ENCODE results near the gene CIAO2A. TPM values are rescaled to one million over a fixed set of nuclear protein-coding genes. Genes with fewer than 3 reads are reported as not detected.
"Not testable (repeated sequence)": the region's sequence is repeated elsewhere in the genome, so short reads cannot be mapped to it uniquely, and the experiment has no call there.

CIAO2A gene, protein sequence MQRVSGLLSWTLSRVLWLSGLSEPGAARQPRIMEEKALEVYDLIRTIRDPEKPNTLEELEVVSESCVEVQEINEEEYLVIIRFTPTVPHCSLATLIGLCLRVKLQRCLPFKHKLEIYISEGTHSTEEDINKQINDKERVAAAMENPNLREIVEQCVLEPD
- 179 and 181 TPM in 2 replicates for total RNA-seq (2014; rRNA removed; shearing (Covaris generic))

DNA sequence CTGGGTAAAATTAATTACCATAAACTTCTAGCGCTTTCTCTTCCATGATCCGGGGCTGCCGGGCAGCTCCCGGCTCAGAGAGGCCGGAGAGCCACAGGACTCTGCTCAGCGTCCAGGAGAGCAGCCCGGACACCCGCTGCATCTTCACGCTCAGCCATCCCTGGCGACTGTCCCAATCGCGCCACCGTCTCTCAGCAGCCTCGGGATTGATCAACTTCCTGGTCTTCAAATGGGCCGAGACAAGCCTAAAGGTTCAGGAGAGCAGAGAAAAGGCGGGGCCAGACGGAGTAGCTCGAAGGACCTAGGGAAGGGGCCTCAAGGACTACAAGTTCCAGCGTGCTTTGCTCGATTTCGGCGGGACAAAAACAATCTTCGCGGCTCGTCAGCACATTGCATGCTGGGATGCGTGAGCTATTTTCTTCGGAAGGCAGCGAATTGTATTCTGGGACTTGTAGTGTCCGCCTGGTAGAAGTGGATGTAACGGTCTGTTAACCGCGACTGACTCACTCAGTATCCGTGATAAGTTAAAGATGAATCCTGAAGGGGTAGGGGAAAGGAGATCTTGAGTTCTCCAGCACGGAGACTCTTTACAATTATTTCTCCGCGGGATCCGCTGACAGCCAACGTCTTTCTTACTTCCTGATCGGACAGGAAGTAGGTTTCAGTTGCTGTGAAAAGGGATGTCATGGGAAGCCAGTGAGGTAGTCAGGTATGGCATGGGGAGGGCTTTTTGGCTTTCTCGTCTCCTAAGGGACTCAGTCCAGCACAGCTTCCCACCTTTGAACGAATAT, at the start of gene CIAO2A:
CIAO2A (minus strand) TSS at position 212 of the 791 bp plus-strand sequence; CDS start at position 142, 70 bp downstream.
- peak; percentile 97 for DNase-seq (ENCODE audit: low spot score)

DNA sequence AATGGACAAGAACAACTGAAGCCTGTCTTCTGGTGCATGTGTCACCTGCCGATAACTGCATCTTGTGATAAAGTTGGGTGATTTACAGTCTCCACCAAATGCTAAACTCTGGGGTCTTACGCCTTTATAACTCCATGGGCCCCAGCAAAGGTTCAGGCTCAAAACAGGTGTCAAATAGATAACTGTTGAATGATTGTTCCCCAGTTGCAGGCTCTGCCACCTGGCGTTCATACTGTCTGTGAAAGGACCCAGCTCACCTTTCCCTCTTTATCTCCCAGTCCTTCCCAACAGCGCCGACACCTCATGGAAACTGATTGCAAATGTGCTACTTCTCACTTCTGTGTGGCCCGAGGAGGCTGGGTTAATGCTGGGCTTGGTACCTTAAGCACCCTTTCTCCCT, 49.6 kb upstream of the CIAO2A start:
- DNase-seq (ENCODE audit: low spot score): no peak

DNA sequence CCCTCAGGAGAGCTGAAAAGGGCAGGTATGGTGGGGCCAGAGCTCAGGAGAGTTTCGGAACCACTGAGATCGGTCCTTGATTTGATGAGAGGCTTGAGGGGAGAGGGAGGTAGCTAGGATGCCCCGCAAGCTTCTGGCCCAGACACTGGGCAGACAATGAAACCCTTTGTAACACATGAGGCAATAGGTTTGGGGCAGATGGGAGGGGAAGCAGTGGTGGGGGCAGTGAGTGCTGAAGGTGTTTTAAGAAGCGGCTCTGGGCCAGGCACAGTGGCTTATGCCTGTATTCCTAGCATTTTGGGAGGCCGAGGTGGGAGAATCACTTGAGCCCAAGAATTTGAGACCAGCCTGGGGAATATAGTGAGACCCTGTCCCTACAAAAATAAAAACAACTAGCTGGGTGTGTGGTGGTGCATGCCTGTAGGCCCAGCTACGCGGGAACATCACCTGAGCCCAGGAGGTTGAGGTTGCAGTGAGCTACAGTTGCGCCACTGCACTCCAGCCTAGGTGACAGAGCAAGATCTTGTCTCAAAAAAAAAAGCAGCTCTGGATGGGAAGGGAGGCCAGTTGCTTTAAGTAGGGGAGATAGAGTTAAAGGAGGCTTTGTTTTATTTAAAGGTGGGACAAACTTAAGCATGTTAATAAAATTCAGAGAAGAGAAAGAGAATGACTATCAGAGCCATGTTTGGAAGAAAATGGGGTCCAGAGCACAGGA, 48.3 kb upstream of the CIAO2A start:
- DNase-seq (ENCODE audit: low spot score): no peak

DNA sequence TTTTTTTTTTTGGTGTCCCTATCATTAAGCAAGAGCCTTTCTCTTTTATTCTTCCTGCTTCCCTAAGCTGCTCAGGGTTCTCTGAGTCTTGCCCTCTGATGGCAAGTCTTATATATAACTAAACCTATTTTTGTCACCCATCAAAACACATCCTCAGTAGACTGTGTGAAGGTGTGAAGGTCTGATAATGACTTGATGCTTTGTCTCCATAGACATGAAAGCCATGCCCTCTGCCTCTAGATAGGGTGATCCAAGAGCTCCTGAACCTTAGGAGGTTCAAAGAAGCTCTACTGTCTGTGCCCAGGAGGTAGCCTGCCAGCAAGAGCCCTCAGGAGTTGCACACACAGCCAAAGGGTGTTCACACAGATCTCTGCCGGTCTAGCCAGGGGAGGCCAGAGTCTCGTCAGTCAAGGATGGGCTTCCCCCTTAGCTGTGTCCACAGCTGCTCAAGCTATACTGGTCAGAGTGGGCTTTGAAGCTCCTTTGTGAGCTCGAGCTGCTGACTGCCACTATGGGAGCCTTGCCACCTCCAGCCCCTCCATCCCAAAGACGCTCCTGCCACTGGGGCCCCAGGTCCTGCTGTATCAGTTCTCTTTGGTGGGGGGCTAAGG, 44.8 kb upstream of the CIAO2A start:
- no peak for DNase-seq (ENCODE audit: low spot score)

DNA sequence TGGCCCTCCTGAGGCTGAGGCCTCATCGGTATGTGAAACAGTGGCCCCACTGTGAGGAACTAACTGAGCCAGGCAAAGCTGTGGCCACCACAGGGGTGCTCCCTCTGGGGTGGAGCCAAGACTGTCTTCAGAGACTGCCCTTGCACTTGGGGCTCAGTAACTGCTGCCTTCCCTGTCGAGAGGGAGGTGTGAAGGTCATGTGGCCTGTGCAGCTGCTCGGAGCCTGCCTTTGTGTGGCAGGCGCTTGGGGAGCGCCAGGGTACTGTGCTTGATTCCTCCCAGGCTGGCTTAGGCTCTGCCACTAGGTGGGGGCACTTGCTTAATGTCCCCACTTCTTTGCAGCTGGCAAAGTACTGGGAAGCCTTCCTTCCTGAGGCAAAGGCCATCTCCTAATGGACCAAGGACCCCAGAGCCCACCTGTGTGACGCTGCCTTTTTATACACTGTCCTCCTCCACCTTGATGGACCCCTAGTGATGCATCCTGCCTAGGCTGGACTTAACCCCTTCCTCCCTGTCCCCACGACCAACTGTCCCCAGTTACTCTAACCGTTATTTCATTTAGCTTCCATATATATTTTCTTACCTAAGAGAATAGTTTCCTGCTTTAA, 43.7 kb upstream of the CIAO2A start:
- DNase-seq (ENCODE audit: low spot score): no peak

DNA sequence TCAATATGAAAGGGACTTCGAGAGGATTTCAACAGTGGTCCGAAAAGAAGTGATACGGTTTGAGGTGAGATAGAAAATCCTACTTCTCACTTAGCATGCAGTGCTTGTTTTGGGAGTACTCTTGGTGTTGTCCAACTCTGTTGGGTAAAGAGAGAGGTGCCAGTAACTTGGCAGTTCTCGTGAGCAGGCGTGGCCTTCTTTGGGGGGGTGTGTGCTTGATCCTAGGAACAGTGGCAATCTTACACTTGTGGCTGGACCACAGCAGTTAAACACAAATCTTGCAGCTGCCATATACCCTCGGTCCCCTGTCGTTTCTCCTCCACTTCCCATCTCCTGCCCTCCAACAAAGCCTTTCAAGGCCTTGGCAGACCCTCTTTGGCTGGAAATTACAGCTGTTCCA, 42.7 kb upstream of the CIAO2A start:
- DNase-seq (ENCODE audit: low spot score): no peak

DNA sequence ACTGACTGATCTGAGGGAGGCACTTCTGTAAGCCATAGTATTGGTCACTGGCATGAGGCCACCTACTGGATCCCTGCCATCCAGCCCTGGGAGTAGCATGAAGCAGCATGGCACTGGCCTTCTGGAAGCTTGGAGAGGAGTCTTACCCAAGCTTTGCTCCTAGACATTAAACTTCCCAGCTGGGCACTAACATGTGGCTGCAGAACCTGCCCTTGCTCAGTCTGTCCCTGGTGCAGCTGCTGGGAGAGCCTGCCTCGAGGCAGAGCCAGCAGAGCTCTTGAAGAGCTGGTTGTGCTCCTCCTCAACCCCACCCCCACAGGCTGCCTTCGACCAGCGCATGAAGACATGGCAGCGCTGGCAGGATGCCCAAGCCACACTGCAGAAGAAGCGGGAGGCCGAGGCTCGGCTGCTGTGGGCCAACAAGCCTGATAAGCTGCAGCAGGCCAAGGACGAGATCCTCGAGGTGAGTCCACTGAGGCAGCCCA, 40.7 kb upstream of the CIAO2A start:
- no peak for DNase-seq (ENCODE audit: low spot score)

DNA sequence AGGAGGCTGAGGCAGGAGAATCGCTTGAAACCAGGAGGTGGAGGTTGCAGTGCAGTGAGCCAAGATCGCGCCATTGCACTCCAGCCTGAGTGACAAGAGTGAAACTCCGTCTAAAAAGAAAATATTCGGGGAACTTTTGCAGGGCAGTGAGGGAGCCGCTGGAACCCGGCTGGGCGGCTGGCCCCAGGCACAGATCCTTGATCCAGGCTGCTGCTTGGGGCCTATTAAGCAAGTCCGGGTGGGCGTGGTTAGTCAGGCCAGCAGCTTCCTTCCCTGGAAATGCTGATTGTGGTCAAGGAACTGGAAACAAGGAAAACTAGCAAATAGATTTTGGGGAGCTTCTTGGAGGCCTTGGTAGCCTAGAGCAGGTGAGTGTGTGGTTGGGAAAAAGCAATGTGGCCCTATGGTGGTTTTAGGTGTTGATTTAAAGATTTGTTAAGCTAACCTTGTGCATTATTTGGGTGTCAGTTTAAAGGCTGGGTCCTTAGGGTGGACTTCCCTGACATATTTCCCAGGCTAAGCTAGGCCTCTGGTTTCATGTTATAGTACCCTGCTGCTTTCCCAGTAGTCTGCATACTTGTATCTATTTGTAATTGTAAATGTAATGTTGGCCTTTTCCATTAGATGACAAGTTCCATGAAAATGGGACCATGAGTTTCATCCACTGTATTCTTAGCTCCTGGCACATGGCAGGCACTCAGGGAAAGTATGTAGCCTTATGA, 40.1 kb upstream of the CIAO2A start:
- no peak for DNase-seq (ENCODE audit: low spot score)

DNA sequence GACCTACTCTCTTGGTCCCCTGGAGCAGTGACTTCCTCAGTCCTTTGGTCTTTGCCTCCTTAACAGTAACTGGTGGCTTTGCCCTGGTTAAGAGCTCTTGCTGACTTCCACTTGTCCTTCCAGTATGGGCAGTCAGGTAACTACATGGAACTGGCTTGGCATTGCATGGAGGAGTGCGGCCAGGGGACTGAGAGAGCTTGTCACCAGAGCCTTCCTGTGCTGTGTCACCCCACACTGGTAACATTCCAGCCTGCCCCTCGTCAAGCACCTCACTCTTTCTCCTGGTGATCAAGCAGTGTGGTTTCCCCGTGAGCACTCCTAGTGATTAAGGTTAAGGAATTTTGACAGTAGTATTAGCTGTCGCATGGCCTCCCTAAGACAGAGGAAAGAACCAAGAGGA, 38.6 kb upstream of the CIAO2A start:
- DNase-seq (ENCODE audit: low spot score): no peak

DNA sequence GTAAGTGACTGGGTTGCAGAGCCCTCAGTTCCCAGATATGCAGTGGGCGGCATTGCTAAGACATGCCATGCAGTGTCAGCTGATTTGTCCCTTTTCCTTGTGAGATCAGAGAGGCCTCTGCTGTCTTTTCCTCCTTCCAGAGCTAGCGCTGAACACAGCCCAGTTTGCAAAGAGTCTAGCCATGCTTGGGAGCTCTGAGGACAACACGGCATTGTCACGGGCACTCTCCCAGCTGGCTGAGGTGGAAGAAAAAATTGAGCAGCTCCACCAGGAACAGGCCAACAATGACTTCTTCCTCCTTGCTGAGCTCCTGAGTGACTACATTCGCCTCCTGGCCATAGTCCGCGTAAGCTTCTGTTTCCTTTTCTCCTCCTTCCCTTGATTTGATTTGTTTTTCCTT, 37.9 kb upstream of the CIAO2A start:
- DNase-seq (ENCODE audit: low spot score): no peak

DNA sequence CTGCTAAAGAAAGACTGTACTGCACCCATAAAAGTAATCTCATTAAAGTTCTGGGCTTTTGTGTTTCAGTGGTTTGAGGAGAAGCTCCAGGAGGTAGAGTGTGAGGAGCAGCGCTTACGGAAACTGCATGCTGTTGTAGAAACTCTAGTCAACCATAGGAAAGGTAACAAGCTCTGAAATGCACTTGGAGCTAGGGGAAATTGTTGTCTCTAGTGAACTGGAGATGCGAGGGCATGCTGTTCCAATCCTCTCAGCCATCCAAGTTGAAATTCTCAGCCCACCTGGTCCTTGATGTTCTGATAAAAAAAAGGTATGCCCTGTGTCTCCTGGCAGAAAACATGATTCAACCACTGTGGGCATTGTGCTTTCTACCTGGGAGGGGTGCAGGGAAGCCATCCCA, 36.5 kb upstream of the CIAO2A start:
- DNase-seq (ENCODE audit: low spot score): no peak

DNA sequence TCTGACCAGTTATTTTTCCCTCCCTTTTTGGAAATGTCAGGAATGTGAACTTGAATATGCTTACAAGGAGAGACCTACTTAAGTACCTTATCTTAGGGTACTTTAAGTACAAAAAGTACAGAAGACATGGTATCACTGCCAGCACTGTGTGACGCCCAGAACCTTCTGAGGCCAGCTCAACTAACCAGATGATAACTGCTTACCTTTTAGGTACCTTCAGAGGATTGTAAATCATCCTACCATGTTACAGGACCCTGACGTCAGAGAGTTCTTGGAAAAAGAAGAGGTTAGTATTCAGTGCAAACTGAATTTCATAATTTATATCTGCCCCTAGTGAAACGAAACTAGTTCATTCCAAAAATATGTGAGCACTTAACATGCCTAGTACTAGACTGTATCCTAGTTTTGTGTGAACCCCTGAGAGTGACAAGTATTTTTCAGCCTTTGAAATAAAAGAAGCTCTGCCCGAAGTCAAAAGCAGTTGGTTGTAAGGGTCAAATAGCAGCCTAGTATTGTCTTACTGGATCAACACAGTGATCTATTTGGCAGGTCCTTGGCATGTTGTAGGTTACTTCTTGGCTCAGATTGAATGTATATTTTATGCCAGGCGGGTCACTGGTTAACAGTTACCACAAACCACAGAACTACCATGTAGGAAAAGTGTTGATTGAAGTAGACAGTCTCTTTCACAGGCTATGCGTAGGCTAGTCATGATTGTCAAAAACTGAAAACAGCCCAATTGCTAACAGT, 34.1 kb upstream of the CIAO2A start:
- no peak for DNase-seq (ENCODE audit: low spot score)

DNA sequence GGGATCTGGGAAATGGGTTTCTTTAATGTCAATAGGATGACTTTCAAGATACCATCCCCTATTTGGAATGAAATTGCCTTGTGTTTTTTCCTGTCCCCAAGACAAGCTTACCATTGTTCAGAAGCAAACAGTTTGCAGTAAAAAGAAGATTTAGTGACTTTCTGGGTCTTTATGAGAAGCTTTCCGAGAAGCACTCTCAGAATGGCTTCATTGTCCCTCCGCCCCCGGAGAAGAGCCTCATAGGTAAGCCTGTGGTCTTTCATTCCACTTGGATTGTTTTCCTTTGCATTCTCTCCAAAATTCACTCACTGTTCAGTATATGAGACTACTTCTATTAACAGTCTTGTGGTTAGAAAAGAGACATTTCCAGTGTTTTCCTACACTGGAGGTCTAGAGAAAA, 32.3 kb upstream of the CIAO2A start:
- no peak for DNase-seq (ENCODE audit: low spot score)

DNA sequence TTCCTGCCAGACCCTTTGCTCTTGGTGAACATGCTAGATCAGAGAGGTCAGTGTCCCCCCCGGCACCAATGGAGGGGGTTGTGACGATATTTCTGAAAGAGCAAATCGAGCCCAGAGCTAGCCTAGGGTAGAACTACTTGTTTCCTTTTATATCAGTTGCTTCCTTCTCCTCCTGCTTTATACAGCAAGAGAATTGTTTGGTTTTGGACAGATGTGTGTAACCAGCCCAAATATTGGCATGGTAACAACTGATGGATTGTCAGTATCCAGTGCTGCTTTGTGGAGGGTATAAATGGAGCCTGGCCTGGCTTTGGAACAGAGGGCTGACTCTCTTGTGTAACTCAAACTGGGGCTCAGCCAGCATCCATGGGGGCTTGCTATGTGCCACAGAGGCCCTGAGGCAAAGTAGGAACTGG, 29.3 kb upstream of the CIAO2A start:
- DNase-seq (ENCODE audit: low spot score): no peak

DNA sequence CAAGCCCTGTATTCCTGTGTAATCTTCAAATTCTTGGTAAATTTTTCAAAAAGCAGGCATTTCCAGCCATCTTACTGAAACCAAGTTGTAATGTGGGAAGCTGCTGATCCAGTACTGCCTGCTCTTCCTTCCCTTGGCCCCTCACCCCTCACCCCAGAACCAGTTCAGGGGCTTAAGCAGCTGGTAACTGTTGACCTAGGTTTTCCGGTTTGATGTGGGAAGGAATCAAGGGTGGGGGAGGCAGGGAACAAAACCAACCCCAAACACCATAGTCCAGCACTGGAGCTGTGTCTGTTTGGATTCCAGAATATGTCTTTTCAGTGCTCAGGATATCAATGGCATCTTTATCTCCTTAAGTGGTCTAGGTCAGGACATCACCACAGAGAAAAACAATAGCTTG, 28.8 kb upstream of the CIAO2A start:
- no peak for DNase-seq (ENCODE audit: low spot score)

DNA sequence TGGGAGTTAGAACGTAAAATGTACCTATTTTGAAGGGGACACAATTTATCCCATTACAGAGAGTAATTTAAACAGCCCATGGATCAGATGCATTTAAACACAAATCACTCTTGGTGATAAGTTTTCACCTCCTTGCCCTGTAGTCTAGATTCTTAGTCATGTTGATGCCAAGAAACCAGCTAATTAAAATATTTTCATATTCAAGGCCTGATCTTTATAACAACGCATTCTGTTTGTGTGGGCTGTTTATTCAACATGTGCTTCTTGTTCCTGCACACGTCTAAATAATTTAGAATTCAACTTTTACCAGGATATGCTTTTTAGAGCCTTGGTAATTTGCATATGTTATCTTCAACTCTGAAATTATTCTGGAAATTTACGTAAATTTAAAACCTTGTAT, 28.0 kb upstream of the CIAO2A start:
- no peak for DNase-seq (ENCODE audit: low spot score)

DNA sequence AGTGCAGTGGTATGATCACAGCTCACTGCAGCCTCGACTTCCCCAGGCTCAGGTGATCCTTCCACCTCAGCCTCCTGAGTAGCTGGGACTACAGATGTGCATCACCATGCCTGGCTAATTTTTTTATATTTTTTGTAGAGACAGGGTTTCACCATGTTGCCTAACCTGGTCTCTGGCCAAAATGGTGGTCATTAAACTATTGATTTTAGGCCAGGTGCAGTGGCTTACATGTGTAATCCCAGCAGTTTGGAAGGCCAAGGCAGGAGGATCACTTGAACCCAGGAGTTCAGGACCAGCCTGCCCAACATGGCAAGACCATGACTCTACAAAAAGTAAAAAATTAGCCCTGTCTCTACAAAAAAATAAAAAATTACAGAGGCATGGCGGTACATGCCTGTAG, 26.7 kb upstream of the CIAO2A start:
- not testable (repeated sequence) for DNase-seq (ENCODE audit: low spot score)

DNA sequence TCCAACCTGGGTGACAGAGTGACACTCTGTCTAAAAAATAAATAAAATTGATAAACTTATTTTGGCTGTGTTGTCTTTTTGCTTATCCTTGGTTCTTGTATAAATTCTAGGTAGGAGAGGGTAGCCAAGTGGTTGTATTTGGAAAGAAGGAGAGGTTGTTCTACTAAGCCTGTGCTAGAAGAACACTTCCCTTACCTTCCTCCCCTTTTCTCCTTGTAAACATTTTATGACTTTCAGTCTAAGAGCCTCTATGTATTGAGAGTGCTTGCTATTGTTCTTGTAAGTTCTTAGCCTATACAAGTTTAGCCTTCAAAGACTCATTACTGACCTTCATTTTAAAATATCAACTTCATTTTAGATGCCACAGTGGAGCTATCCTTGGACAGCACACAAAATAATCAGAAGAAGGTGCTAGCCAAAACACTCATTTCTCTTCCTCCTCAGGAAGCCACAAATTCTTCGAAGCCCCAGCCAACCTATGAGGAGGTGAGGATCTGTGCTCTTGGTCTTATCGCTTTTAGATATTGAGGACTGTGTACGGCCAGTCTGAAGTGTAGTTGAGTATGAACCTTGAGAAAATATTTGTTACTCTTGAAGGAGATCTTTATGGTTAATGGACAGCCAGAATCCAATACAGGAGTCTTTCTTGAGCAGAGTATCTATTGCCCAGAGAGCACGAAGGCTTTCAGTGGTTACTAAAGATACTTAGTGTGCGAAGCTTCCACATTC, 24.3 kb upstream of the CIAO2A start:
- DNase-seq (ENCODE audit: low spot score): no peak

DNA sequence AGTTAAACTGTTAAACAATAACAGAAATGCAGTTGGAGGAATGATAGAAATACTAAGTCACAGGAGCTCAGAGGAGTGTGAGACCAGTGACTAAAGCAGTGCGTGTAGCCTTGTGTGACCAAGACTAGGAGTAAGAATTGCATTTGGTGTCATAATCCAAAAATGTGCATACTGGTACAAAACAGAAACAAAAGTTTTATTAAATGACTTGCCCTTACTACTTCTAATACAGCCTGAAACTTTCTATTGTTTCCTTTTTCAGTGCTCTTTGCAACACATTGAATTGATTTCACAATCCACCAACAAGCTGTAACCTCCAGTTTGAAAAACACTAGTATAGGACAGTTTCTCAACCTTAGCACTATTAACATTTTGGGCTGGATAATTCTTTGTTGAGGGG, 19.3 kb upstream of the CIAO2A start:
- no peak for DNase-seq (ENCODE audit: low spot score)
